Right ventricle myocardium superior (tissue), 1 donor: ENCODE results near the gene SACM1L. TPM values are rescaled to one million over a fixed set of nuclear protein-coding genes. Genes with fewer than 3 reads are reported as not detected.
"Not testable (repeated sequence)": the region's sequence is repeated elsewhere in the genome, so short reads cannot be mapped to it uniquely, and the experiment has no call there.

Experiments
- ATAC-seq: fragments of 200-7000 bp; cut with Tn5 transposase; one replicate; pipeline ENCODE4 v1.9.1; 2020; ENCODE audit warnings: mild to moderate bottlenecking; ENCODE audit not compliant: poor library complexity
- DNase-seq: peaks from one replicate; pipeline ENCODE4 v3.0.0-alpha.2; 2020
- intact Hi-C: fragments of 100-400 bp; cut with DNase I; formaldehyde crosslinking; loops from one replicate; pipeline ENCODE4 v1.11.2; 2022
- total RNA-seq: library from RNA; stranded (reverse); fragmentation: NEBNext Ultra II Directional; extraction: Animal tissue kit (Norgen Biotek cat#: 25700); gene quantifications from one replicate; pipeline ENCODE4 v1.2.1, GENCODE V29; 2021
- donor health status: DM: no; HTN: yes; CAD: no; lungs with severe emphysema.

Gene SACM1L
- total RNA-seq, 1 donor from 2014 or later: 27.5 TPM

DNA sequence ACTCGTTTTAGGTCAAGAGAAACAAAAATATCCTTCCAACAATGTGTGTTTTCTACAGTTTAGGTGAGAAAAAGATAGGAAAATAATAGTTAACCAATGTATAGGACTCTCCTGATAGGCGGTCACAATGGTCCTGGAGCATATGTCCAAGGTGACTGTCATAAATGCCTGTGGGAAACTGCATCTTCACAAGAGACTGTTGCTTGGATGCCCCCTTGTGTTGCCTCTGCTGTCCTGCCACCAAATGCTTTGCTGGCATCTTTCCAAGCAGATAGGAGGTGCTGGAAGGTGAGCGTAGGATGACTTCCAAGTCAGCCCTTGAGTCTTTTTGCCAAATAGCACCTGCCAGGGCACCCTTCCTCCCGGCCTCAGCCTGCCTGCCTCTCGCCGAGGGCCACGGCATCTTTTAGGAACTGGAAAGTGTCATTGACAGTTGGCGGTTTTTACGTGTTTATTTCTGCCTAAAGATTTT, 24.1 kb upstream of the SACM1L start:
- peak; percentile 55 for ATAC-seq
- DNase-seq: no peak
- intact Hi-C loops: no loop called here

DNA sequence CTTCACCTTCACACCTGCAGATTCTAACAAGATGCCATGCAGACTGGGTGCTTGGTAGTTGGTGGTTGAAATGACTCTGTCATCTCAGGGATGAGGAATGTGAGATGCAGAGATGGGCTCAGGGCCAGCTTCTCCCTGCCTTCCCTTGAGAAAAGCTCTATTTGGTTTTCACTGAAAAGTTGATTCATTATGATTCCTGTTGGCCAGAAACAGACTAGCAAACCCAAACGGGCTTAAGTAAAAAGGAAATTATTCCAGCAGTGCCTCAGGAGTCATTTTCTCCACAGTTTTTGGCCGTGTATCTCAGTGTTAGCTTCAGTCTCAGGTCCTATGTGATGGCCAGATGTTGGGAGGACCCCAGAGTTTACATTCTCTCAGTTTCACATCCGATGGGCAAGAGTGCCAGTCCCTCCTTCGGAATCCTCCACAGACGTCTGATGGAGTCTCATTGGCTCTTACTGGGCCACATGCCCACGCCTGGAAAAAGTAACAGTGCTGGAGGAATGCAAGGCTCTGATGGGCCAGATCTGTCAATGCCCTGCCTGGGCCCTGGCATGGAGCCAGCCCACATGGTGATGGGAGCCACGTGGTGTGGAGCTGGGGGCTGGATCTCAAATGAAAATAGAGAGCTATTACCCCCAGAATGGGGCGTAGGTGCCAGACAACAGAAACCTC, 22.3 kb upstream of the SACM1L start:
- intact Hi-C loops: no loop called here
- ATAC-seq (peak; percentile 25), DNase-seq (peak; percentile 80)

DNA sequence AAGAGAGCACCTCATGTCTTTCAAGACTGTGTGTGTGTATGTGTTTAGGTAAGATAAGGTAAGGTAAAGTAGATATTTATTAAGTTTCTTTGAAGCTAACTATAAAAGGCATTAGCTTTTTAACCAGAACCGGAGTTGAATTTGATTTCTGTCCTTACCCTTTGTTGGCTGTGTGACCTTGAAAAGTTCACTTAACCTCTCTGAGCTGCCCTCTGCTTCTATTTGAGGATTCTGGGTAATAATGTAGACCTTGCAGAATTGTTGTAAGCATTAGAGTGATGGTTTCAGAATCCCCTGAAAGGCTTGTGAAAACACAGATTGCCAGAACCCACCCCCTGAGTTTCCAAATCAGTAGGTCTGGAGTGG, 21.6 kb upstream of the SACM1L start:
- intact Hi-C loops: no loop called here
- ATAC-seq: no peak
- DNase-seq: no peak

DNA sequence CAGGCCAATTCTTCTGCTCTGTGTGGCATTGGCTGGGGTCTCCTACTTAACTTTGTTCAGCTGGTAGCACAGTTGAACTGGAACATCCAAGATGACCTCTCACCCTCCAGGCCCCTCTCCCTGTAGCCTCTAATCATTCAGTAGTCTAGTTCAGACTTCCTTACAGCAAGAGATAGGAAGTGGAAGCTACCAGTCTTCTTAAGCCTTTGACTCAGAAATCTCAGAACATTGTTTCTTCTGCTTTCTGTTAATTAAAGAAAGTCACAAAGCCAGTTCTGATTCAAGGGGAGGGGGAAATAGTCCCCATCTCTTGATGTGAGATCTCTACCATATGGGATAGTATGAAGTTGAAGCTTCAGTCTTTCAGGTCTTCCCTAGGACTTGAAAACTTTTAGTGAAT, 18.8 kb upstream of the SACM1L start:
- DNase-seq (no peak), ATAC-seq (no peak)
- intact Hi-C loops: no loop called here

DNA sequence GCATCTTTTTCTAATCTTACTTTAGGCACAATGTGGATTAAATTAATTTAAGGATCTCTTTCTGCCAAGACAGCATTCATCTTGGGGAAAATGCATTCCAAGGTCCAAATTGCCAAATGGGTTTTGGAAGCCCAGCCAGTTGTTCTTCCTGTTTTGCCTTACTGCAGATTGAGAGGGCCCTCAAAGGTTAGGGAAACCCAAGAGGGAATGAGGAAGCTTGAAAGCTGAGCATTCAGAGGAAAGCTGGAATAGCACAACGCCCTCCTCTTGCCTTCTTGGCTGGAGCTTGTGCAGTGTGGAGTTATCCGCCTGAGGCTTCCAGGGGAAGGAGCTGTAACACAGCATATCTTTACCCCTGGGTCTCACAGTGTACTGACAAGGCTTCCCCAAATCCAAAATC, 18.2 kb upstream of the SACM1L start:
- ATAC-seq (peak; percentile 76), DNase-seq (no peak)
- intact Hi-C loops: no loop called here

DNA sequence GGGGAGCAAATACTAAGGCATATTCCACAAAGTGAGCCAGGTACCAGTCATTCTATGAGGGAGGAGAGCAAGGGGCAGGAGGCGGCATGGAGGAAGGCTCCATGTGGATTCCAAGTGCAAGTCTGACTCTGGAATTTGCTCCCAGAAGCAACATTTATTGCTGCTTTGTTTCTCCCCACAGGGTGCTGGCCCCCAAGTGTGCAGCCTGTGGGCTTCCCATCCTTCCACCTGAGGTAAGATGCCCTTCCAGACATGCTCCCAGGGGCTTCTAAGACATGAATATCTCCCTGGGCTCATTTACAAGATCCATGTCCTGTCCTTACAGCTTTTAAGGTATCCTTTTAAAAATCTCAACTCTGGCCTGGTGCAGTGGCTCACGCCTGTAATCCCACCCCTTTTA, 15.9 kb upstream of the SACM1L start:
- ATAC-seq: no peak

DNA sequence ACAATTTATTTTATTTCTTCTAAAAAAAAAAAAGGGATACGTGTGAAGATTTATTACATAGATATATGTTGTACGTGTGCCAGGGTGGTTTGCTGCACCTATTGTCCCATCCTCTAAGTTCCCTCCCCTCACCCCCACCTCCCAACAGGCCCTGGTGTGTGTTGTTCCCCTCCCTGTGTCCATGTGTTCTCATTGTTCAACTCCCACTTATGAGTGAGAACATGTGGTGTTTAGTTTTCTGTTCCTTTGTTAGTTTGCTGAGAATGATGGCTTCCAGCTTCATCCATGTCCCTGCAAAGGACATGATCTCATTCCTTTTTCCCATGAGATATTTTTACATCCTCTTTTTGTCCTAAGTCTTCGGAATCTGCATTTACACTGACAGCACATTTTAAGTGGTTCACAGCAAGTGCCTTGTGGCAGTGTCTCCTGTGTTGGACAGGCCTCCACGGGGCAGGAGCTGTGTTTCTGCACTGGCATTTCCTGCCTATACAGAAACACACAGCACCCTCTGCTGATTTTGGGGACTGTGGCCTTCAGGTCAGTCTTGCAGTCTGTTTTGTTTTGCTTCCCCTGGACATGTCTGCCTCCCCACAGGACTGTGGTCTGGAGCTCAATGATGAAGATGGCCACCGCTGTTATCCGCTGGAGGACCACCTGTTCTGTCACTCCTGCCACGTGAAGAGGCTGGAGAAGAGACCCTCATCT, 12.7 kb upstream of the SACM1L start:
- intact Hi-C loops: no loop called here
- DNase-seq: no peak
- peak; percentile 34 for ATAC-seq

More for the DNA sequence above, 15.9 kb upstream of the SACM1L start:
- intact Hi-C loops: no loop called here
- DNase-seq: no peak

DNA sequence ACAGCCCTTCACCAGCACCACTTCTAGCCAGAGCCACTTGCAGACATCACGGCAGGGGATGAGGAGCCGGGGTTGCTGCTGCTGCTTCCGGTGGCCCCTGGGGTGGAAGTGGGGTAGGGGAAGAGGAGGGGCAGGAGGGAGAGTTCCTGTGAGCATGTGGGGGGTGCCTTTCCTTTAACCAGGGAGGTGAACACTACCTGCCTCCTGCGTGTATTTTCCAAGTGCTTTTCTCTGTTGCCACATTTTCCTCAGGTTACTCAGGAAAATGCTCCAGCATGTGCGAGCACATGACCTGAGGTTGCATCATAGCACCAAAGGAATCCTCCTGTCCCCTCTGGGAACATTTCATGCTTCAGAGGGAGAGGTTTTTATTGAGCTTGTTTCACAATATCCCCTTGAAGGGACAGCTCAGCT, 12.2 kb upstream of the SACM1L start:
- ATAC-seq: peak; percentile 61
- DNase-seq: no peak
- intact Hi-C loops: no loop called here

DNA sequence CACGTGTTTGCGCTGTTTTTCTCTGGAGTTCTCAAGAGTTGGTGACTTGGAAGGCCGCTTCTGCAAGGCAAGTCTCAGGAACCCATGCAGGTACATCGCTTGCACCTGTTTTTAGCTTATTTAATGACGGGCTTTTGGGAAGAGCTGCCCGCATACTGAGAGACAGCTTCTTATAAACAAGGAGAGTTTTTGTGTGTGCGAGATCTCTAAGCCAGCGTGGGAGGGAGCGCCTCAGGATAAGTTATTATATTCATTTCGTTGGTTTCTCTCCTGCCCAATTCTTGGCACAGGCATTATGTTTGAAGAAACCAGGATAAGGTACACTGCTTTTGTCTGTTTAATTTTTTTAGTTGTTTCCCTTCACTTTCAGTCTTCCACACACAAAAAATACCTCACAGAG, 11.4 kb upstream of the SACM1L start:
- intact Hi-C loops: no loop called here
- no peak for ATAC-seq
- DNase-seq: no peak

DNA sequence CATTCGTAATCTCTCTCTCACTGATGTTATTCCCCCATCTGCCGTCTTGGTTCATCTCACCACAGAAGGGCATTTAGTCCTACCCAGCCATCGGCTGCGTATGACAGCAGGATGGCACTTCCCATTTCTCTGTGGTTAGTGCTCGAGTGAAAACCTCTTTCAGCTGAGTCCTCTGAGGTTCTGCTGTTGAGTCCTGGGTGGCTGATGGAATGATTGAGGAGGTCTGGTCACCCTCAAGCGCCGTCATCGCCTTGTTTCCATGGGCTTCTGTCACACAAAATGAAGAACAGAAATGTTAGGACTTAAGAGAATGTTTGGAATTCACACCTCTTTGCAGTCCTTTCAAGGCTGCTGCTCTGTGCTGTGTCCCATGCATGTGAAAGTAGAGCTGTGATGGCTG, 9.4 kb upstream of the SACM1L start:
- ATAC-seq: peak; percentile 23
- intact Hi-C loops: no loop called here

DNA sequence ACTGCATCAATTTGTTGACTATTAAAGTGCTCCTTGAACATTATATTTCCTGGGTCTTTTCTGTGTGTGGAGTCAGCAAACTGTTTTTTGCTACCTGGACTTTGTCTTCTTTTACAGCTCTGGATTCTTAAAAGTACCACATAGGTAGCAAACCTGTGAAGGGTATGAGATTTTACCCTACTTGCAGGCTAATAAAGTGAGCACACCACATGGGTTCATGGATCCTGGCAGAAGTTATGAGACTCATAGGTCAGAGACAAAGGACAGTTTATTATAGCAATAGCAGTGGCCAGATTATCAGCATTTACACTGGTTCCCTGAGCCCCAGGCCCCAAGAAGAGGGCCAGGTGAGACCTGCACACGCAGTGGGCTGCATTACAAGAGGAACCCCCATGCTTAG, 8.0 kb upstream of the SACM1L start:
- intact Hi-C loops: no loop called here
- DNase-seq (no peak), ATAC-seq (no peak)

More for the DNA sequence above, 9.4 kb upstream of the SACM1L start:
- no peak for DNase-seq

DNA sequence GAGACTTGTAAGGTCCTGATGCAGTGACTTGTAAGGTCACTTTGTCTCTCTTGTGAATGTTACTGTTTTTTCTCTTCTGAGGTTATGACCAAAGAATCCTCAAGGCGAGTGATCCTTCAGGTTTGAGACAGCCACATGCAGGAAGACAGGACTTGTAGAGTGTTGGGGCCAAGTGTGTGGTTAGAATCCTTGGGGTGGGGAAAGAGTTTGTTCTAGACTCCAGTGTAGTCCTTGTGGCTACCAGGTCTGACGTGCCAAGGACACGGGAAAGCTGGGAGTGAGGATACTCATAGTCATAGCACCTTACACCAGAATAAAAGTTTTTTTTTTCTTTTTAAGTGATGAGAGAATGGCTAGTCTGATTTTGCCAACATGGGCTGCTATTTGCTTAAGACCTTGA, 7.3 kb upstream of the SACM1L start:
- DNase-seq (no peak), ATAC-seq (no peak)
- intact Hi-C loops: no loop called here

DNA sequence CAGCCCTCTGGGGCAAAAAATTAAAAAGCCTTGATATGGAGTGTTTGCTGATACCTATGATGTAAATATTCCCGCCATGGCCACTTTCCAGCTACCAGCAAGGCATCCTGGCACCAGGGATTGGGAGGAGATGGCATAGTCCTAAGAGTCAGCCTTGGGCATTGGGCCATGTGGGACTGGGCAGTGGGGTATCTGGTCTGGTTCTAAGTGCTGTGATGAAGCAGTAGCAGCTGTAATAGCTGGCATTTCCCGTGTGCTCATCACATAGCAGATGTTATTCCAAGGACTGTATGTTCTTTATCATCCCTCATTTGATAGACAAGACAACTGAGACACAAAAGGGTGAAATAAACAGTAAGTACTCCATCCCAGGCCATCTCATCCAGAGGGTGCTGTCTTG, 6.9 kb upstream of the SACM1L start:
- no peak for DNase-seq
- ATAC-seq: no peak
- intact Hi-C loops: no loop called here

DNA sequence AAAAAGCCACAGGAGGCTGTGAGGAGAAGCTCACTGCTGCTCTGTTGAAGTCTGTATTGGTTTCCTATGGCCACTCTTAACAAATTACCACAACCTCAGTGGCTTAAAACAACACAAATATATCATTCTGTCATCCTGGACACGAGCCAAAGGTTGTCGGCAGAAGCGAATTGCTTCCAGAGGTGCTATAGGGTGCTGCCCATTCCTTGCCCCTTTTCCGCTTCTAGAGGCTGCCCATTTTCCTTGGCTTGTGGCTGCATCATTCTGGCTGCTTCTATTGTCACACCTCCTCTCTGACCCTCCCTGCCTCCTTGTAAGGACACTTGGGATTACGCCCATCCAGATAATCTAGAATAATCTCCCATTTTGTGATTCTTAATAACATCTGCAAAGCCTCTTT, 6.4 kb upstream of the SACM1L start:
- intact Hi-C loops: no loop called here
- no peak for DNase-seq
- ATAC-seq: no peak

DNA sequence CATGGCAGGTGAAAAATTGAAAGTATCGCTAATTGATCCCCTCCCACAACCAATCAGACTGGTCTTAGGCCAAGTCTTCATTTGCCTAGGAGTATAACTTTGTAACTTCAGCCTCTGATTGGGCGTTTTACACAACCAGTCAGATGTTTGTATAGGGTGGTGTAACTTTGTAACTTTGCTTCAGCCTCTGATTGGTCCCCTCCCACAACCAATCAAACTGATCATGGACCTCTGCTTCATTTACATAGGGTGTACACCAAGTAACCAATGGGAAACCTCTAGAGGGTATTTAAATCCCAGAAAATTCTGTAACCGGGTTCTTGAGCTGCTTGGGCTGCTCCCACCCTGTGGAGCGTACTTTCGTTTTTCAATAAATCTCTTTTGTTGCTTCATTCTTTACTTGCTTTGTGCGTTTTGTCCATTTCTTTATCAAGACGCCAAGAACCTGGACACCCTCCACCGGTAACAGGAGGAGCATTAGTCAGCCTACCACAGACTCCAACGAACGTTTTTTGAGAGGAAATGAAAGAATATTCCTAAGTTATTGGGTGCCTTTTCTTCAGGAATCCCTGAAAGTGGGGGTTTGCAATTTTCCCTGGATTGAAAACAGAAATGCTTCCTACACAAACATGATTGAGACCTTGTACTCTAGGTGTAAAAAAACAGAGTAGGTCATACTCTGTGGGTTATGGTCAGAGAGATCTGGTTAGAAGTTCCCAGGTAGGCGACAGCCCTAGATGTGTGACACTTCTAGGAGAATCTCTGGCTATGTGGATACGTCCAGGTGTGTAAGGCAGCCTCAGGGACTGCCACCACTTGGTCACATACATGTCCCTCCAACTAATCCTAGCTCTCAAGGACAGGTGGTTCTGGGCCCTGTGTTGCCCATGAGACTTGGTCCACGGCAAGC, 5.5 kb upstream of the SACM1L start:
- no peak for ATAC-seq
- intact Hi-C loops: no loop called here
- DNase-seq: no peak

DNA sequence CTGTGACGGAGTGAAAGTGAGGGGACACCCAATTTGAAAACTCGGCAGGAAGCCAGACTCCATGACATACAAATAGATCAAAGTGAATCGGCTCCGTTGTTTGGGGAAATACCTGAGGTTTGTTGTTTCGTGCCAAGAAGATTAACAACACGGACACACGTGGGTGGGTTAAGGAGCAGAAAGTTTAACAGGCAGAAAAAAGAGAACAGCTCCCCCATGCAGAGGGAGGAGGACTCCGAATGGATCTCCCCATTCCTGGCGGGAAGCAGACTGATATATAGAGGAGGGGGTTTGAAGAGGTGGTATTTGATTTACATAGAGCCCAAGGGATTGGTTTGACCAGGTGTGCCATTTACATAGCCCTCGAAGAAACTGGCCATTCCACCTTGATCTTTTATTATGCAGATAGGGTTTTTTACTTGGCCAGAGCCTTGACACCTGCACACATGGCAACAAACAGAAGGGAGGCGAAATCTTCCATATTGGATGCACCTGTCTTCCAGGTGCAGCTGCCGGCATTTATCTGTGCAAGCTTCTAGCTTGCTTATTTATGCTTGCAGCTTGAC, 4.8 kb upstream of the SACM1L start:
- ATAC-seq (no peak), DNase-seq (no peak)
- intact Hi-C loops: no loop called here

DNA sequence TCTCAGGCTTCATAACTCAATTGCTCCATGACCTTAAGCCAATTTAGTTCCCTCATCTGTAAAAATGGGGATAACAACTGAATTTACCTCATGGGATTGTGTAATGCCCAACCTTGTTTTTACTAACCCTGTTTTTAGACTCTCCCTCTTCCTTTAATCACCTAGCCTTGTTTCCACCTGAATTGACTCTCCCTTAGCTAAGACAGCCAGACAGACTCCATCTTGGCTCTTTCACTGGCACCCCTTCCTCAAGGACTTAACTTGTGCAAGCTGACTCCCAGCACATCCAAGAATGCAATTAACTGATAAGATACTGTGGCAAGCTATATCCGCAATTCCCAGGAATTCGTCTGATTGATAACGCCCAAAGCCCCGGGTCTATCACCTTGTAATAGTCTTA, 3.5 kb upstream of the SACM1L start:
- ATAC-seq, DNase-seq, intact Hi-C loops: not testable (repeated sequence)

DNA sequence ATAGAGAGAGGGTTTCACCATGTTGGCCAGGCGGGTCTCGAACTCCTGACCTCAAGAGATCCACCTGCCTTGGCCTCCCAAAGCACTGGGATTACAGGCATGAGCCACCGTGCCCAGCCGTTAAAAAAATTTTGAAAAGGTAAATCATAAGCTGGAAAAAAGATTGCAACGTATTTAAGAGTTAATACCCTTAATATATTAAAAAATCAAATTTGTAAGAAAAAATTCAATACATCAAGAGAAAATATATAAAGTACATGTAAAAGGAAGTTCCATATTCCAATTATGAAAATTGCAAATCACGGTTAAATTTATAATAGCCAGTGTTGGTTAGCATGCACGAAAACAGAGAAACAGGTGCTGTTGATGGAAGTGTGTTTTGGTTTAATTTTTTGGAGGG, 2.3 kb upstream of the SACM1L start:
- intact Hi-C loops: no loop called here
- DNase-seq (no peak), ATAC-seq (no peak)

DNA sequence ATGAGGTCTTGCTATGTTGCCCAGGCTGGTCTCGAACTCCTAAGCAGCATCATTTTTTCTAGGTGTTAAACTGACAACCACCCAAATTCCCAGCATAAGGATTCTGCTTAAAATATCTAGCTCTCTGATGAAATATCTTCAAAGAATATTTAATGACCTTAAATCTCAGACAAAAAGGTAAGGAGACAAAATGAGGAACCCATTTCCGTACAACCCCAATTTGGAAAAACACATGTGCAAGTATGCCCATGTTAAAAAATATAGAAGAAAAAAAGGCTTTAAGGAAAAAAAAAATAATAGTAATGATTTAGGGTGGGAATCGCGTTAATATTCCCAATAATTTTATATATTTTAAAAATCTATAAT, 1.4 kb upstream of the SACM1L start:
- no peak for ATAC-seq
- intact Hi-C loops: no loop called here
- no peak for DNase-seq
